ENCODE measurements around the gene PGPEP1. TPM values are rescaled to one million over a fixed set of nuclear protein-coding genes. Genes with fewer than 3 reads are reported as not detected.

The PGPEP1 gene
- total RNA-seq, 1 donor from 2014 or later, result 40.8 TPM

GRCh38 chr19:18340990-18341868 is 831 bp downstream of the PGPEP1 start:
- H3K27ac ChIP-seq, result peak overlapping the region; percentile 76
- peak; percentile 77 for ATAC-seq
- H3K36me3 ChIP-seq, result peaks cover 7% of the 10 kb centered on the region
- intact Hi-C loops (cut with DNase I), result no loop called here
- TF ChIP-seq, protein P1, sequence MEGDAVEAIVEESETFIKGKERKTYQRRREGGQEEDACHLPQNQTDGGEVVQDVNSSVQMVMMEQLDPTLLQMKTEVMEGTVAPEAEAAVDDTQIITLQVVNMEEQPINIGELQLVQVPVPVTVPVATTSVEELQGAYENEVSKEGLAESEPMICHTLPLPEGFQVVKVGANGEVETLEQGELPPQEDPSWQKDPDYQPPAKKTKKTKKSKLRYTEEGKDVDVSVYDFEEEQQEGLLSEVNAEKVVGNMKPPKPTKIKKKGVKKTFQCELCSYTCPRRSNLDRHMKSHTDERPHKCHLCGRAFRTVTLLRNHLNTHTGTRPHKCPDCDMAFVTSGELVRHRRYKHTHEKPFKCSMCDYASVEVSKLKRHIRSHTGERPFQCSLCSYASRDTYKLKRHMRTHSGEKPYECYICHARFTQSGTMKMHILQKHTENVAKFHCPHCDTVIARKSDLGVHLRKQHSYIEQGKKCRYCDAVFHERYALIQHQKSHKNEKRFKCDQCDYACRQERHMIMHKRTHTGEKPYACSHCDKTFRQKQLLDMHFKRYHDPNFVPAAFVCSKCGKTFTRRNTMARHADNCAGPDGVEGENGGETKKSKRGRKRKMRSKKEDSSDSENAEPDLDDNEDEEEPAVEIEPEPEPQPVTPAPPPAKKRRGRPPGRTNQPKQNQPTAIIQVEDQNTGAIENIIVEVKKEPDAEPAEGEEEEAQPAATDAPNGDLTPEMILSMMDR (IDR thresholded peaks at IDR 0.05), result peak; percentile 16
- H3K9me3 ChIP-seq, result no peaks in the 10 kb centered on the region
- H3K27me3 ChIP-seq, result no peaks in the 10 kb centered on the region
- DNase-seq, result peak; percentile 82
- peaks cover 15% of the 10 kb centered on the region for H3K4me1 ChIP-seq
- peak overlapping the region; percentile 93 for H3K4me3 ChIP-seq

GRCh38 chr19:18342090-18342632 is 1.8 kb downstream of the PGPEP1 start:
- H3K27ac ChIP-seq, result no peak overlapping the region
- no peaks in the 10 kb centered on the region for H3K9me3 ChIP-seq
- intact Hi-C loops (cut with DNase I), result no loop called here
- no peaks in the 10 kb centered on the region for H3K27me3 ChIP-seq
- ATAC-seq (no peak), DNase-seq (no peak)
- H3K36me3 ChIP-seq, result peaks cover 7% of the 10 kb centered on the region
- TF ChIP-seq, protein P1 (IDR thresholded peaks at IDR 0.05), result no peak
- H3K4me3 ChIP-seq, result no peak overlapping the region
- peaks cover 15% of the 10 kb centered on the region for H3K4me1 ChIP-seq

DNA sequence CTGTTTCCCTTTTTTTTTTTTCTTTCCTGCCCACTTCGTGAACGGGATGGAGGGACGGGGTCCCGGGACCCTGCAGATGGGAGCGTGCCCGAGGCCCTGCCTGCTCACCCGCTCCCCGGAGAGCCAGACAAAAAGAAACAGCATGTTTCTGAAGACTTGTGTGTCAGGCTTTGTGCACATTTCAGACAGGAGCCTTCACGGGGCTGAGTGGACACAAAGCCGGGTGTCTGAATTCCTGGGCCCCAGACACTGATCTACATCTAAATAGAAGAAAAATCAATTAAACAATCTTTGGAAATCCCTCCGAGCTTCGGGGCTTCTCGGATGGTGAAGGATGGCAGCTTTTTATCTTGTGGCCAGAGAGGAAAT is 4.2 kb downstream of the PGPEP1 start:
- Histone ChIP-seq H3K9me3 (no peaks in the 10 kb centered on the region), H3K36me3 (peaks cover 7% of the 10 kb centered on the region), H3K27ac (no peak overlapping the region), H3K4me3 (no peak overlapping the region), H3K4me1 (peaks cover 15% of the 10 kb centered on the region), H3K27me3 (no peaks in the 10 kb centered on the region)
- TF ChIP-seq, protein P1 (IDR thresholded peaks at IDR 0.05), result no peak
- intact Hi-C loops (cut with DNase I), result no loop called here
- DNase-seq (no peak), ATAC-seq (no peak)

- H3K27me3 ChIP-seq, result no peaks in the 10 kb centered on the region
- DNase-seq, result no peak
- peaks cover 11% of the 10 kb centered on the region for H3K4me1 ChIP-seq
- H3K27ac ChIP-seq, result no peak overlapping the region
- TF ChIP-seq, protein P1 (IDR thresholded peaks at IDR 0.05), result no peak
- no peak for ATAC-seq
- H3K9me3 ChIP-seq, result no peaks in the 10 kb centered on the region
- H3K36me3 ChIP-seq, result peaks cover 7% of the 10 kb centered on the region
- intact Hi-C loops (cut with DNase I), result loop anchor here (5.0 kb wide), 1 partner anchor 67 kb away; no protein-coding TSS in a partner anchor
- H3K4me3 ChIP-seq, result no peak overlapping the region
Measured at GRCh38 chr19:18345296-18345695, 4.9 kb downstream of the PGPEP1 start.

- peaks cover 10% of the 10 kb centered on the region for H3K4me1 ChIP-seq
- DNase-seq, result no peak
Measured at GRCh38 chr19:18346091-18346490, 5.7 kb downstream of the PGPEP1 start.

More at GRCh38 chr19:18346091-18346490, 5.7 kb downstream of the PGPEP1 start:
- no peaks in the 10 kb centered on the region for H3K9me3 ChIP-seq
- no peak overlapping the region for H3K27ac ChIP-seq
- intact Hi-C loops (cut with DNase I), result loop anchor here (5.0 kb wide), 1 partner anchor 66 kb away; no protein-coding TSS in a partner anchor
- no peak for ATAC-seq
- H3K27me3 ChIP-seq, result no peaks in the 10 kb centered on the region
- H3K36me3 ChIP-seq, result peaks cover 7% of the 10 kb centered on the region
- no peak overlapping the region for H3K4me3 ChIP-seq
- TF ChIP-seq, protein P1 (IDR thresholded peaks at IDR 0.05), result no peak
